ENCODE results near the gene ADCY6.

Gene ADCY6

DNA sequence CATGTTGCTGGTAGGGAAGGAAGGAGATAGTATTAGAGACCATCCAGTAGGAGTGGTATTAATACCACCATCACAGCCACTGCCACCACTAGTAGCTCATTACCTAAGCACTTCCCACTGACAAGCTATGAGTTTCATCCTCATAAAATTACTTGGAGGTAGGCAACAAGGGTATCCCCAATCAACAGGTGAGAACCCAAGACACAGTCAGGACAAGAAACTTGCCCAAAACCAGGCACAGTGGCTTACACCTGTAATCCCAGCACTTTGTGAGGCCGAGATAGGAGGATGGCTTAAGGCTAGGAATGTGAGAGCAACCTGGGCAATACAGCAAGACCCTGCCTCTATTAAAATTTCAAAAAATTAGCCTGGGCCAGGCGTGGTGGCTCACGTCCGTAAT lies 5.5 kb downstream of the ADCY6 start:
- no peak for DNase-seq (ENCODE audit: low read depth, low spot score)

DNA sequence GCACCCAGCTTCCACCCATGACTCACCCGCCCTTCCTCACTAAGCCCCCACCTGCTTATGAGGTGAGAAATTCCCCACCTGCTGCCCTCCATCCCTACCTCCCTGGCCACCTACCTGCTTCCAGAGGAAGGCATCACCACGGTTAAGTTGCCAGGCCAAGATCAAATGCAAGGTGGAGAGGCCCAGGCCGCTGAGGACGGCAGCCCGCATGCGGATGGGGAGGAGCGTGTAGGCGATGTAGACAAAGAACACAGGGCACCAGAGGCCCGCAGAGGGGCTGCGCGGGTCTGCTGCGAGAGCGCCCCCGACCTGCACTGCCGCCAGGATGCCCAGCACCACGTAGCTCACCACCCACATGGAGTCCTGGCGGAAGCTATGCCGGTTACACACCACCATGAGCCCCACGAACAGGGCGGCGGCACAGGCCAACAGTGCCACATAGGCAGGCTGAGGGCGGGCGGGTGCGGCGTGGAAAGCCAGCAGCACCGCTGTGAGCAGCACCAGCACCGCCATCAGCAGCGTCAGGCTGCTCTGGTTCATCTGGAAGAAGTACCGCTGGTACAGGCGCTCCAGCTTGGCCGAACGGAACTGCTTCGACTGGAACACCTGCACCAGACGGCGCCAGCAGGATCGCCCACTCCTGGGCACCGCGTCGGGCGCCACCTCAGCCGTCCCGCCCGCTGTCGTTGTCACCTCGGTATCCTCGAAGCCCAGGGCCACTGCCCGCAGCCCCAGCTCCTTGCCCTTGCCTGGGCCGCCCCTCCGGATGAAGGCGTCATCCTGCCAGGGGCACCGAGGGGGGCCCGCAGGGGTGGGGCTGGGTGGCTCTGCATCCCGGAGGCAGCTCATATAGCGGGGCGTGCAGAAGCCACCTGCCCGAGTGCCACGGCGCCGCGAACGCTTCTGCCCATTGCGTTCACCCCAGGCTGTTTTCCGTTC lies 6.2 kb downstream of the ADCY6 start:
- DNase-seq (ENCODE audit: low read depth, low spot score), result no peak

DNA sequence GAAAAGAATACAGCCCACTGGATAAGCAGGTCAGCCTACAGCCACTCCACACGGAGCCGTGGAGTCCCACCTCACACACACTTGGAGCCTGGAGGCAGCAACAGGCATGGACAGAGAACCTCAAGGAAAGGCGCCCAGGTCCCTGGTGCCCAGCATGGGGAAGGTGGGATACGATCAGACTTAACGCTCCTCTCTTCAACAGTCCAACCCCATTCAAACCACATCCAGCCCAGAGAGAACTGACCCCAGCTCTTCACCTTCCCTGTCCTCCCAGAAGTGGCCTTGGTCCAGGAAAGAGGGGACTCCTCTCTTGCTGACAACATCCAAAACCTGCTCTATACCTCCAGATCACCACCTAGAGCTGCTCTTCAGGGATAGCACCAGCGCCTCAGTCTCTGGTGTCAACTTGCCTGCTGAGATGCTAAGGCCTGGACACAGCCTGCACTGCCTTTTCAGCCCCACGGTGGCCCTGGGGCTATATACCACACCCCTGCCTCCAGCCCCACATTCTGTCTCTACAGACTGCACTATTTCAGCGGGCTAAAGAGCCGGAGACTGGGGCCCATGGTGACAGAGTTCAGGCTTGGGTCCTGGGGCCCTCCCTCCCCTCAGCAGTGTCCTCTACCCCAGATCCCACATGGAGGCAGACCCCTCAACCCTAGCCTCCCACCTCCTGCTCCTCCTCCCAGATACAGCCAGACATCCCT lies 7.0 kb downstream of the ADCY6 start:
- DNase-seq (ENCODE audit: low read depth, low spot score), result no peak

DNA sequence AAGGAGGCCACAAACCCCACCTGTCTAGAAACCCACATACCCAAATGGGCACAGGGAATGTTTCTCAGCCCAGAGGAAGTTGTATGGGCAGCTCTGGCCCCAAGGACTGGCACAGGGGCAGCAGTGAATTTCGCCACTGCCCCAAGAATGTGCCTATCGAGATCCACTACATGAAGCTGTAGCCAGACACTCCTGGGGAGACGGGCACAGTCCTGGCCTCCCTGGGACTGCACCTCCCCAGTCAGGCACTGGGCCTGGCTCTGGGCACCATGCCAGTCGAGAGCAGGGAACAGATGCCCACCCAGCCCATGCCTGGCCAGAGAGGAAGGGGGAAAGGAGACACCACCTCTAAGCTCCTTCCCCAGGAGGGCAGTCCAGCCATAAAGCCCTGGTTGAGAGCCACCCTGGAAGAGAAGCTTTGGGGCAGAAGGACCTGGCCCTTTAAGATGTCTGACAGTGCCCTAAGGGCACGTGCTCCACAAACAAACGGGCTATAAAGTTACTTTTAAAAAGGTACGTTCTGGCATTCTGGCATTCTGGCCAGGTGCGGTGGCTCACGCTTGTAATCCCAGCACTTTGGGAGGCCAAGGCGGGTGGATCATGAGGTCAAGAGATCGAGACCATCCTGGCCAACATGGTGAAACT lies 8.4 kb downstream of the ADCY6 start:
- no peak for DNase-seq (ENCODE audit: low read depth, low spot score)

DNA sequence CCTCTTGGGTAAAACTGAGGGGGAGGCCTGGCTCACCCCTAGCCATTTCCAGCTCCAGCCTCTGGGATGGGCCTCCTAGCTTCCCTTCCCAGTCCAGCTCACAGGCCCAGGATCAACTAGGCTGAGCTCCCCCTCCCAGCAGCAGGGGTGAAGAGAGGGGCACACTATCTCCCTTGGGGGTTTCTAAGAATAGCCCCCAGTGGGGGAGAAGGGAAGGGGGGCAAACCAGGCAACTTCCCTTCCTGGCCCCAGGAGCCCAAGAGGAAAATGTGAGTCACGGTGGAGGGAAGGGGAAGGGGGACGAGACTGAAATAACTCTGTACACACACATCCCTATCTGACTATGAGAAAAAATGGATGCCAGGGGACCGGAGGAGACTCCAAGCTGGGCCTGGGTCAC lies 9.0 kb downstream of the ADCY6 start:
- DNase-seq (ENCODE audit: low read depth, low spot score), result no peak

DNA sequence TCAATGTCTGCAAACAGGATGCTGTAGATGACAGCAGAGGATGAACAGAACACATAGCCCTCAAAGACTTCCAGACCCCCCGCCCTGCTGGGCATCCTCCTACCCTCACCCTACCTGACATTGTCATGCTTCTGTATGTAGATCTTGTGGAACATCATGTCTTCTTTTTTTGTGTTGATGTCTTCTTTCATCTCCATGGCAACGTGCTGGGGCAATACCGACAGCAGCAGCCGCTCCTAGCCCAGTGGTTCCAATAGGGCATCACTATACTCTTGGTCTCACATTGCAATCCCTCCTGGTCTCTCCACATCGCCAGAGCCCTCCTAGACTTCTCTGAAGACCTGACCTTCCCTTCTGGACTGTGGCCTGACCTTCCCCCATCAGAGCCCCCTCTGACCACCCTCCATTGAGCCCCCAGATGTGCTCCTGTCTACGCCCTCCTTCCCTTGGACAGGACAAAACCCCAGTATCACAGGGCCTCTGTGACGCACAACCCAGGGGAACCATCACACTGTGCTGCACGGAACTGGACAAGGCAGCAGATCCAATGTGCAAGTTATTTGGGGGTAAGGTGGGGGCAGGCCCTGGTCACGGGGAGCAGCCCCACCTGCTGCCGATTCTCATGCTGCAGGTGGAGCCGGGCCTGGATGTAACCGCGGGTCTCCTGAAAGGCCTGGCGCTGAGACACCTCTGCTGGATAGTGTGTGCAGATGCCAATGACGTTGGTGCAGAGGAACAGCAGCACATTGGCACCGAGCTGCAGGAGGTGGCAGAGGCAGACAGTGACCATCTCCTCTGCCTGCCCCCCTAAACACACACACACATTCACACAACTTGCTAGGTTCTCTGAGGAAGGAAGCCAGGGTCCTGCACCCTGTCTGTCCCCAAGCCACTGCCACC lies 11.1 kb downstream of the ADCY6 start:
- no peak for DNase-seq (ENCODE audit: low read depth, low spot score)

DNA sequence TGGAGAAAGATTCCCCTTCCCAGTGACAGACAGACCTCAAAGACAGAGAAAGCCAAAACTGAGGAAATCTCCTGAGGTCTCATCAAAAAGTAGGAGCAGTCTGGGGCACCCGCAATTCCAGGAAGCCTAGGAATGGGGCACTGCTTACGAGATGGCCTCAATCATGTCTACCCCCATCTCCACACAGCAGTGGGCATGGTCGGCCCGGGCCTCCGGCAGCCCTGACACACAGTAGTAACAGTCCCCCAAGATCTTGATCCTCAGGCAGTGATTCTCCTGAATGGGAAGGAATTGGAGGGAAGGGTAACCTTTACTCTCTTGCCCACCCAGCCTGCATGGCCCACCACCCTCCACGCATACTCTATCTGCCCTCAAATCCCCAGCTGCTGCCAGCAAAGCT lies 11.9 kb downstream of the ADCY6 start:
- DNase-seq (ENCODE audit: low read depth, low spot score), result no peak

DNA sequence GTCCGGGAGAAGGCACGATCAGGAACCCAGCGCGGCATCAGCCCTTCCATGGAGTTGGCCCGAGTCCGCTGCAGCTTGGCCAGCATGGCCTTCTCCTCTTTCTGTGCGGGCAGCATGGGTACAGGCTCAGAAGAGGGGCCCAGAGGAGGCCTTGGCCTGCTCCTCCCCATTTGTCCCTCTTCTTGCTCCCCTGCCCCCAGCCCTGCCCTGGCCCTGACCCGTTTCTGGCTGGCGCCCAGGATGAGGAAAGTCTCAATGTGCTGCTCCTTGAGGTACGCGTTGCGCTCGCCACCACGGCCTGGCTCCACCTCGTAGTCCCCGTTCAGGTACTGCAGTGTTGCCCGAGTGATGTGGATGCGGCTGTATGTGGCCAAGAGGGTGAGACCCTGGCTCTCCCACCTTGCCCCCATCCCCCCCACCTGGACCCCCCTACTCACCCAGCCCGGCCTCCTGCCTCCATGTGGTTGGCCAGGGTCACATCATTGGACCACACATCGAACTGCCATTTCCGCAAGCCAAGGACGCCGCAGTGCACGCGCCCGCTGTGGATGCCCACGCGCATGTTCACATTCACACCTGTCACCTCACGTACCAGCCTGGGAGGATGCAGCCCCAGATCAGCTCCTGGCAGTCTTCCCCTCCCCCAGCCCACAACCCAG lies 12.8 kb downstream of the ADCY6 start:
- no peak for DNase-seq (ENCODE audit: low read depth, low spot score)

DNA sequence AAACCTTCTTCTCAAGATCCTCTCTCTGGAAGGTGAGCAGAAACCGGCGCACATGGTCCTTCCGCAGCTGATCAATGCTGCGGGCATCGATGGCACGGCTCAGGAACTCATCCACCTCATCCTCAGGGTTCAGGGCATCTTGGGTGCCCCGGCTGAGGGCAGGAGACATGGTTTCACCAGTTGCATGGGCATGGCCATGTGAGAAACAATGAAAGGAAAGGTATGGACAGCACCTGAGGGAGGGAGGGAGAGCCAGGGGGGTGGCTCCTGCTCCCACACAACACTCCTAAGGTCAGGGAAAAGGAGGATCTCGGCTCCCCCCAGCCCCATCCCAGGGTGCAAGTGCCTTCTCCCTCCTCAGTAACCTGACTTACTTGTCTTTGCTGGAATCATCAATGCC lies 13.6 kb downstream of the ADCY6 start:
- DNase-seq (ENCODE audit: low read depth, low spot score), result no peak

DNA sequence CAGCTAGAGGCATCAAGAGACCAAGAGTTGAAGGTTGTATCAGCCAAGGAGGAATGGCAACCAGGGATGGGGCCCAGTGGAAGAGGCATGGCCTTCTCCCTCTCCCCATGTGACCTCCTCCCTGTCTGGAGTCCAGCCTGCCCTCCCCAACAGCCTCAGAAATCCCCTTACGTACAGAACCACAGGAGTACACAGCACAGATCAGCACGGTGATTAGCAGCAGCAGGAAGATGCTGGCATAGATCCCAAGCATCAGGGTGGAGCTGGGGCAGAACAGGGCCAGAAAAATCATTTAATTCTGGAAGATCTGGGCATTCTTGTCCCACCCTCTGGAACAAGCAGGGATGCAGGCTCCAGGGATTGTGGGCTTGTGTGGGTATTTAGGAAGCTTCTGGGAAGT lies 14.4 kb downstream of the ADCY6 start:
- DNase-seq (ENCODE audit: low read depth, low spot score), result no peak

DNA sequence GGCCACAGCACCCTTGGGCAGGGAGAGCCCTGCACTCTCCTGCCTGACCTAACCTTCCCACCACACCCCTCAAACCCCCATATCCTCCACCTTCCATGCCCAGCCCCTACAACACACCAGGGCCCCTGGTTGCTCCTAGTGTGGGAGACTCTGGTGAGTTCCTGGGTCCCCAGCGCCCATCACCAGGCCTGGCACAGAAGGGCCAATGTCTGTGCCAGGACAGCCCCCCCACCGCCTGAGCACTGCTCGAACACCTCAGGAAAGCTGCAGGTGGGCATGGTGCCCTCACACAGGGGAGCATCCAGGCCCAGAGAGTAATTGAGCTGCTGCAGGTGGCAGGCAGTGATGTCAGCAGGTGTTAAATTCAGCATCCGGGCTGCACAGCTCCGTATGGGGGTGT lies 15.2 kb downstream of the ADCY6 start:
- no peak for DNase-seq (ENCODE audit: low read depth, low spot score)

DNA sequence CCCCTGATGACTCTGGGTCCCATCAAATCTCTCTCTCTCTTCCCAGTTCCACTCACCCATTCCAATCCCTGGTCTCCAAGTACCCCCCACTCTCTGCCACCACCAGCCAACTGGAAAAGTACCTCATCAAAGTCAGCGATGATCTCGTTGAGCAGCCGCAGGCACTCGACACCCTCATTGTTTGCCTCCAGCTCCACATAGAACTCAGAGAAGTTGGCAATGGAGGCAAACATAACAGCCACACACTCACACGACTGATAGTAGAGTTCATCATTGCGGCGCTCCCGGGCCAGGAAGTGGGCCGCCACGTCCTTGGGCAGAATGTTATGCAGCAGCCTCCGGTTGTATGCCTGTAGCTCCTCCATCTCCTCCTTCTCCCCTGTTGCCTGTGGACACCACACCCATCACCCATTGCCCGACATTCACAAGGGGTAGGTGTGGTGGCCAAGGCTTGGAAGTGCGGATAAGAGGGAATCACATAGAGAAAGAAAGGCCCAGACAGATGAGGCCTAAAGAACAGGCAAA lies 17.2 kb downstream of the ADCY6 start:
- DNase-seq (ENCODE audit: low read depth, low spot score), result no peak

DNA sequence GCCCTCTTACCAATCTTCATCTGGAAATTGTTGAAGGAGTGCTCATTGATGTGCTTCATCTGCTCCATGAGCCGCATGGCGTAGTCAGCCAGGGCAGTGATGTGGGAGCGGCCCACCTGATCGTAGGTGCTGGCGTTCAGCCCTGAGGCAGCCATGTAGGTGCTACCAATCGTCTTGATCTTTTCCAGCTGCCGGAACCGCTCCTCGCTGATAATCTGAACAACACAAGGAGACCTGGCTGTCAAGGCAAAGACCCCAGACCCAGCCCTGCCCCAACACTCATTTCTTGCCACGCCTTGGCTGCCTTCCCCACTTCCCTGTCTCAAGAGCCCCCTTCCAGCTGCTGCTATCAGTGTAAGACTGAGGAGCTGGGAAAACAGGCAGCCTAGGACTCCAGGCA lies 18.1 kb downstream of the ADCY6 start:
- no peak for DNase-seq (ENCODE audit: low read depth, low spot score)

DNA sequence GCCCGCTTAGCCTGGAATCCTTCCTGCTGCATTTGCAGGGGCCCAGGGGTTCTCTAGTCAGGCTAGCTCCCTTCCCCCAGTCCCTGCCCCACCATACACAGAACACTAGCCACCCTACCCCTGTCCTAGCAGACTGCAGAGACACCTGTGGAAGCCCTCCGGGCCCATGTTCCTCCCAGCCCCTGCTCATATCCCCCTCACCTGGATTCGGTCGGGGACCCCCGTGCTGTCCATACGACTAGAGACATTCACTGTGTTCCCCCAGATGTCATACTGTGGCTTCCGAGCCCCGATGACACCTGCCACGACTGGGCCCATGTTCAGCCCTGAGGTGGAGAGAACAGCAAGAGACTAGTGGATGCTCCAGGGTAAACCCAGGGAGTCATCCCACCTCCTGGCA lies 20.2 kb downstream of the ADCY6 start:
- DNase-seq (ENCODE audit: low read depth, low spot score), result no peak

DNA sequence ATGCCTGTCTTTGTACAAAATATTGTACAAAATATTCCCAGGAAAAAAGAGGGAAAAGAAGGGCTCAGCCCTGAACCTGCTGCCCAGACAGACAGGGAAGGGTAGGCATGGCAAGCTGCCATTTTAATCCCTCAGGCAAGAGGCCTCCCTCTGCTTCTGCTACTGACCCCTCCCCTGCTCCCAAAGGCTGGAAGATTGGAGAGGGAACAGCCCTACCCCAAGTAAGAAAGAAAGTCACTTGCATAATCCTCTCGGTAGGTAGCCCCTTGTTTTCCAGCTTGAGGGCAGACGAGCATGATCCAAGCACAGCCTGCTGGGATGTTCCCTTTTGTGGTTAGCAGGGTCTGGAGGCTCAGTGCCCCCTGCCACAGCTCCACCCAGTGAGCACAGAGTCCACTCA lies 20.7 kb downstream of the ADCY6 start:
- no peak for DNase-seq (ENCODE audit: low read depth, low spot score)

DNA sequence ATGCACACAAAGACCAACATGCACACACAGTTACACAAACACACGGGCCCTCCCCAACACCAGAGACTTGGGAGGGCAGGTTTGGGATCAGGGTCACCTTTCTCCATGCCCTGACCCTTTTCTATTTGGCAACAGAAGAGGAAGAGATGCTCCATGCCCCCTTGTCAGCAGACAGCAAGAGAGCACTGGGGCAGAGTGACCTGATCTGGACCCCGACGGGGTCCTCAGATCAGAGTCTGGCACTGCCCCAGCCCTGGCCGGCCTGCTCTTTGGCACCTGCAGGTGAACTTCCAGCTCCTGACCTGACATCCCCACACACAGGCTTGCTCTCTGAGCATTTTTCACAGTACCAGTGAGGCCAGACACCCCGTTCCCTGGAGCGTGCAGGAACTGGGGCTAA lies 21.4 kb downstream of the ADCY6 start:
- DNase-seq (ENCODE audit: low read depth, low spot score), result no peak

DNA sequence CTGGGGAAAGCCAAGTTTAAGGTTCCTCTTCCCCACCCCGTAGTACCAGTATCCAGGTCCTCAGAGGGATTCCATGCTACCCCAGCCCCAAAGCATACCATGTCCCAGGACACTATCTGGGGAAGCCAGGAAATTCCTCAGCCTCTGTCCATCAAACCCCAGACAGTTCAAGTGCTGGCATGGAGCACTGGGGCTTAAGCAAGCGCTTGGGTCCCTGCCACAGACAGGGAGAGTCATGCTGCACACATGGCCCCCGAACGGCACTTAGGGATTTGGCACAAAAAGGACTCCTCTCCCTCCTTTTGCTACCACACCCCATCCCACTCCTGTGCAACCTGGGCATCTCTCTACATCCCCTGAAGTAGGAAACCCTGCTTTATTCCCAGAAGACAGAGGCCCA lies 21.8 kb downstream of the ADCY6 start:
- DNase-seq (ENCODE audit: low read depth, low spot score), result no peak

DNA sequence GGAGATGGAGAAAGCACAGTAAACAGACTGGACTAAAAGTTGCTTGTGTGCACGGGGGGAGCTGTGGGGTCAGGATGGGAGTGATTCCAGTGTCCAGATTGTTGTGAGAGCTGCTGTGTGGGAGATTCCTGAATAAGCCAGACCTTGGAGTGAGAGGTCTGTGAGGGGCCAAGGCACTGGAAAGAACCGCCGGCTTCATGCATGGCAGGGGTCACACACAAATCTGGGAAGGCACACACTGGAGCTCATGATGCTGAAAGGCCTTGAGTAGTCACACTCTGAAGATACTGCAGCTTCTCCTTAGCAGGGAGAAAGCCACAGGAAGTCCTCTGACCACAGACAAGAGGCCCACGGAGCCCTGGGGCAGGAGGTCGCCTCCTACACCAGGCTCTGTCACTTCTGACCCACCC lies 23.1 kb downstream of the ADCY6 start:
- DNase-seq (ENCODE audit: low read depth, low spot score), result no peak

DNA sequence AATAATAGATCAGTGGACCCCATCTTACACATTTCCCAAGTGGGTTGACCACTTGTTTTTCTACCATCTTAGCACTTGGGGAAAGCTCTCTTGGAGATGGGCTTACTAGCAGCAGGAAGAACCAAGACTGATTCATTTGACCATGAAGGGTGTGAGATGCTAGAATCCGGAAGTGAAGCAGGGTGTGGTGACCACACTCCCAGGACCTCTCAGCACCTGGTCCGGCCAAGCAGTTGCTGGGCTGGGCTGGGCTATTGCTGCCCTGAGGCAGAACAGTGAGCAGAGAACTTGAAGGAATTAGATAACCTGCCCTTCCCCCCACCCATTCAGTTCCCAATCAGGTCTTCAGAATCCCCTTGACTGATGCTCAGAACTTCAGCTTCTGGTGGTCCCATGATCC lies 24.4 kb downstream of the ADCY6 start:
- no peak for DNase-seq (ENCODE audit: low read depth, low spot score)

DNA sequence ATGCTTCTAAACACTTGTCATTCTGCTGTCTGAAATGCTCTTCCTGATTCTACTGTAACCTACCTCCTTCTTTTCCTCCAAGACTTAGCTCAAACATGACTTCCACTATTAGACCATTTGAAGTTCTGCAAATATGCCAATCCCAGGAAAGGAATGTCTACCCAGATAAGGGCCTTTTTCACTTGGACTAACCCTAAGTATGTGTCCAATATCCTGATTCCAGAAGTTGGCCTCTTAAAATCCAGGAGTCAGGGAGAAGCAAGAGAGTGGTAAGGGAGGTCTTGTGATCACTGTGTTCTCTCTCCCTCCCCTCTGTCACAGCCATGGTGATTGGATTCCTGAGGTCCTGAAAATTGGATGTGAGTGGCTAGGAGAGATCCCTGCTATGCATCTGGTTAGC lies 30.2 kb downstream of the ADCY6 start:
- no peak for DNase-seq (ENCODE audit: low read depth, low spot score)

DNA sequence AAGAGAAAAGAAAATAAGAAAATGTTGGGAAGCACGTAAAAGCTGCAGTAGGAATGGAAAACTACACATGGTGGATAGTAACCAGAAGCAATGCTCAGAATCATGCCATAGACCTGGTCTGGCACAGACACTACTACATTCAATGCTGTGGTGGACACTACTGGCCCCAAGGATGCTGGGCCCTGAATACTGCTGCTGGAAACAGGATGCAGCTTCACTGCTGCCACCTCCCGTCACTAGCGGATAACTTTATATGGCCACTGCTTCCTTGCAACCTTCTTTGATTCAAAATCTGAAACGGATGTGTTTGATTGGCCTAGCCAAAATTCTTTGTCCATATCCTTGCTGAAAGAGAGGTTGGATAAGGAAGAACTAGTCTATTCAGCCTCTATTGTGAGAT lies 30.7 kb downstream of the ADCY6 start:
- DNase-seq (ENCODE audit: low read depth, low spot score), result no peak

Measured in iPS DF 19.7 (cell line).